ENCODE results near the gene GPR137B.

Gene GPR137B

GRCh38 chr1:236235116-236235515, 92.8 kb downstream of the GPR137B start:
- Histone ChIP-seq H3K79me2 (ENCODE audit: control insufficient read depth, insufficient read depth, low read length, unreplicated experiment) (no peaks in the 10 kb centered on the region), H3K27me3 (ENCODE audit: insufficient read depth, low read length) (no peaks in the 10 kb centered on the region), H3K4me1 (ENCODE audit: control insufficient read depth, insufficient read depth, low read length, unreplicated experiment) (no peaks in the 10 kb centered on the region), H3K27ac (ENCODE audit: low read depth, low read length) (no peak overlapping the region), H2AFZ (ENCODE audit: low read length, unreplicated experiment) (no peak overlapping the region), H3K4me3 (ENCODE audit: low read depth, low read length) (no peak overlapping the region), H3K36me3 (ENCODE audit: insufficient read depth, low read length) (no peaks in the 10 kb centered on the region)

DNA sequence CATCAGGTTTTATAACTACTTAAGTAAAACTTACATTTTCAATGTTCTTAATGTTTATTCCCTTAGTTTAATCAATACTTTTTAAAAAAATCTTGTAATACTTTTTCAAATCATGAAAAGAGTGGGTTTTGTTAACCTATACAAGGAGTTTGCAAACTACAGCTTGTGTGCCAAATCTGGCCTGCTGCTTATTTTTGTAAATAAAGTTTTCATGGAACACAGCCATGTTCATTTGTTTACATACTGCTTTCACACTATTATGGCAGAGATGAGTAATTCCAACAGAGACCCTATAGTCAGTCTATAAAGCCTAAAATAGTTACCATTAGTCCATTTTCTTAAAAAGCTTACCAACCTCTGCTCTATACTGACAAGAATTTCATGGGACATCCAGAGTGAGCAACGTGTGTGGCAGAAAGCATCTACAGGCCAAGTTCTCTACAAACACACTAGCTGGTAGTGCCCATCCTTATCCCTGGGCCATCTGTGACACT, 96.8 kb downstream of the GPR137B start:
- no peaks in the 10 kb centered on the region for H3K36me3 ChIP-seq (ENCODE audit: insufficient read depth, low read length)
- no peak overlapping the region for H3K27ac ChIP-seq (ENCODE audit: low read depth, low read length)
- H2AFZ ChIP-seq (ENCODE audit: low read length, unreplicated experiment) = no peak overlapping the region
- H3K4me1 ChIP-seq (ENCODE audit: control insufficient read depth, insufficient read depth, low read length, unreplicated experiment) = no peaks in the 10 kb centered on the region
- no peaks in the 10 kb centered on the region for H3K79me2 ChIP-seq (ENCODE audit: control insufficient read depth, insufficient read depth, low read length, unreplicated experiment)
- H3K27me3 ChIP-seq (ENCODE audit: insufficient read depth, low read length) = no peaks in the 10 kb centered on the region
- no peak overlapping the region for H3K4me3 ChIP-seq (ENCODE audit: low read depth, low read length)

DNA sequence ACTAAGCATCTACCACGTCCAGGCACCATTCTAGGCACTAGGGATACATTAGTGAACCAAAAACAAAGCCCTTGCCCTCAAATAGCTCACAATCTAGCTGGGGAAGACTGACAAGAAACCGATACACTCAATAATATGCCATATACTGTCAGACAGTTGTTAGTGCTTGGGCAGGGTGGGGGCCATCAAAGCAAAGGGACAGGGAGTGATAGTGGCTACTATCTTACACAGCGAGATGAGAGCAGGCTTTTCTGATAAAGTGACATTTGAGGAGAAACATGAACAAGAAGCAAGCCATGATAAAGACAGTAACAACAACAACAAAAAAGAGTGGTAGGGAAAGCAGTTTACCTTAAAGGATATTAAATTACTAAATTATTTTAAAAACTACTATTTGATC, 98.3 kb downstream of the GPR137B start:
- Histone ChIP-seq H3K4me3 (ENCODE audit: low read depth, low read length) (no peak overlapping the region), H3K36me3 (ENCODE audit: insufficient read depth, low read length) (no peaks in the 10 kb centered on the region), H2AFZ (ENCODE audit: low read length, unreplicated experiment) (no peak overlapping the region), H3K79me2 (ENCODE audit: control insufficient read depth, insufficient read depth, low read length, unreplicated experiment) (no peaks in the 10 kb centered on the region), H3K27ac (ENCODE audit: low read depth, low read length) (no peak overlapping the region), H3K27me3 (ENCODE audit: insufficient read depth, low read length) (no peaks in the 10 kb centered on the region), H3K4me1 (ENCODE audit: control insufficient read depth, insufficient read depth, low read length, unreplicated experiment) (no peaks in the 10 kb centered on the region)

DNA sequence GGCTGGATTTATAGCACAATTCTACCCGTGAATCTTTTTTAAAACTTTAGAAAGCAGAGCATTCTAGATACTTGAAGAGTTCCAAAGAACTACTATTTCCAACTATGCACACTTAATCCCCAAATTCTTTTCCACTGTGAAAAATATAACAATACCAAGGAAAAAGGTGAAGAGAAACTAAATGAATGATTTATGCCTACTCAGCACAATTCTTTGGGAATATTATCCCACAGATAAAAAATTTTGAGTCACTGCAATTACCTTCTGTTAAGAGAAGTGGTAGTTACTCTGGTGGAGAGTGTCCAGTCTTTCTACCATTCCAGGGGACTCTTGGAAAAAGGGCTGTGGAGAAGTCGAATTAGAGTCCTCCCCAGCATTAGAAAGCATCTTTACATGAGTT, 100.2 kb downstream of the GPR137B start:
- H3K36me3 ChIP-seq (ENCODE audit: insufficient read depth, low read length) = no peaks in the 10 kb centered on the region
- no peak overlapping the region for H3K27ac ChIP-seq (ENCODE audit: low read depth, low read length)
- no peaks in the 10 kb centered on the region for H3K27me3 ChIP-seq (ENCODE audit: insufficient read depth, low read length)
- H2AFZ ChIP-seq (ENCODE audit: low read length, unreplicated experiment) = no peak overlapping the region
- no peak overlapping the region for H3K4me3 ChIP-seq (ENCODE audit: low read depth, low read length)
- H3K79me2 ChIP-seq (ENCODE audit: control insufficient read depth, insufficient read depth, low read length, unreplicated experiment) = no peaks in the 10 kb centered on the region
- no peaks in the 10 kb centered on the region for H3K4me1 ChIP-seq (ENCODE audit: control insufficient read depth, insufficient read depth, low read length, unreplicated experiment)

- no peaks in the 10 kb centered on the region for H3K27me3 ChIP-seq (ENCODE audit: insufficient read depth, low read length)
- H3K27ac ChIP-seq (ENCODE audit: low read depth, low read length) = no peak overlapping the region
- H3K79me2 ChIP-seq (ENCODE audit: control insufficient read depth, insufficient read depth, low read length, unreplicated experiment) = no peaks in the 10 kb centered on the region
- H3K36me3 ChIP-seq (ENCODE audit: insufficient read depth, low read length) = no peaks in the 10 kb centered on the region
- H3K4me3 ChIP-seq (ENCODE audit: low read depth, low read length) = no peak overlapping the region
- no peaks in the 10 kb centered on the region for H3K4me1 ChIP-seq (ENCODE audit: control insufficient read depth, insufficient read depth, low read length, unreplicated experiment)
- no peak overlapping the region for H2AFZ ChIP-seq (ENCODE audit: low read length, unreplicated experiment)
Observed at GRCh38 chr1:236247286-236247685, 104.9 kb downstream of the GPR137B start.

DNA sequence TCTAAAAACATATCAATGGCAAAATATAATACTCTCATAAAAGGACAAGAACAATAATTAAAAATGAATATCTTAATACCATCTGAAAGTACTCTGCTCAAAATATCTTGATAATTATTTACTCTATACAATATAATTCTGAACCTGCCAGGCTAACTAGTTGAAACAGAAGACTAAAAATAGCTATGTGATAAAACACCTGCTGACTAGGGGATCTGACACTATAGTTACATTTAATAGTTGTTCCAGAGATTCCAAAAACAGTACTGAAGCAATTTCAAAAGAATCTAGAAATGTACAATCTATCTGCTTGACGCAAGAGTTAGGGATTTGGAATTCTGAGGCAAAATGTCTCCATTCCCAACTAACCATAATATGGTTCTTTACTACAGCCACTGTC, 109.2 kb downstream of the GPR137B start:
- Histone ChIP-seq H3K27me3 (ENCODE audit: insufficient read depth, low read length) (no peaks in the 10 kb centered on the region), H3K79me2 (ENCODE audit: control insufficient read depth, insufficient read depth, low read length, unreplicated experiment) (no peaks in the 10 kb centered on the region), H3K36me3 (ENCODE audit: insufficient read depth, low read length) (no peaks in the 10 kb centered on the region), H3K27ac (ENCODE audit: low read depth, low read length) (no peak overlapping the region), H3K4me1 (ENCODE audit: control insufficient read depth, insufficient read depth, low read length, unreplicated experiment) (no peaks in the 10 kb centered on the region), H2AFZ (ENCODE audit: low read length, unreplicated experiment) (no peak overlapping the region), H3K4me3 (ENCODE audit: low read depth, low read length) (no peak overlapping the region)

GRCh38 chr1:236253119-236253518, 110.8 kb downstream of the GPR137B start:
- Histone ChIP-seq H3K4me1 (ENCODE audit: control insufficient read depth, insufficient read depth, low read length, unreplicated experiment) (no peaks in the 10 kb centered on the region), H3K4me3 (ENCODE audit: low read depth, low read length) (no peak overlapping the region), H3K27ac (ENCODE audit: low read depth, low read length) (no peak overlapping the region), H3K27me3 (ENCODE audit: insufficient read depth, low read length) (no peaks in the 10 kb centered on the region), H3K79me2 (ENCODE audit: control insufficient read depth, insufficient read depth, low read length, unreplicated experiment) (no peaks in the 10 kb centered on the region), H2AFZ (ENCODE audit: low read length, unreplicated experiment) (no peak overlapping the region), H3K36me3 (ENCODE audit: insufficient read depth, low read length) (no peaks in the 10 kb centered on the region)

GRCh38 chr1:236253918-236254637, 111.7 kb downstream of the GPR137B start:
- H3K79me2 ChIP-seq (ENCODE audit: control insufficient read depth, insufficient read depth, low read length, unreplicated experiment) = no peaks in the 10 kb centered on the region
- H3K27ac ChIP-seq (ENCODE audit: low read depth, low read length) = no peak overlapping the region
- no peaks in the 10 kb centered on the region for H3K36me3 ChIP-seq (ENCODE audit: insufficient read depth, low read length)
- H2AFZ ChIP-seq (ENCODE audit: low read length, unreplicated experiment) = no peak overlapping the region
- H3K4me1 ChIP-seq (ENCODE audit: control insufficient read depth, insufficient read depth, low read length, unreplicated experiment) = no peaks in the 10 kb centered on the region
- H3K4me3 ChIP-seq (ENCODE audit: low read depth, low read length) = no peak overlapping the region
- H3K27me3 ChIP-seq (ENCODE audit: insufficient read depth, low read length) = no peaks in the 10 kb centered on the region

DNA sequence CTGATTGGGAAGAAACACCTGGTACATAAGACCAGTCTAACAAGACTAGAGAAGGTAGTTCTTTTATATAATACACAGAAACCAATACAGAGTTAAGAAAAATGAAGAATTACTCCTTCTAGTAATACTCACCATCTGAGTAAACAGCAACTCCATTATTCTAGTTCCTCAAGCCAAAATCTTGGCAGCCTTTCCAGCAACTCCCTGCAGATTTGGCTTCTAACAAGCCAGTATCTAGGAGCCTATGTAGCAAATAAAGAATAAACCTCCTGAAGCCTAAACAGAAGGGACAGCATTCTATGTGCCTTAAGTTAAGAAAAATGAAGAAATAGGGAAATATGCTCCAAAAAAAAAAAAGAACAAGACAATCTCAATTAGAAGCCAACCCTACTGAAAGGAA, 114.9 kb downstream of the GPR137B start:
- Histone ChIP-seq H3K4me3 (ENCODE audit: low read depth, low read length) (no peak overlapping the region), H3K27me3 (ENCODE audit: insufficient read depth, low read length) (no peaks in the 10 kb centered on the region), H2AFZ (ENCODE audit: low read length, unreplicated experiment) (no peak overlapping the region), H3K4me1 (ENCODE audit: control insufficient read depth, insufficient read depth, low read length, unreplicated experiment) (no peaks in the 10 kb centered on the region), H3K79me2 (ENCODE audit: control insufficient read depth, insufficient read depth, low read length, unreplicated experiment) (no peaks in the 10 kb centered on the region), H3K36me3 (ENCODE audit: insufficient read depth, low read length) (no peaks in the 10 kb centered on the region), H3K27ac (ENCODE audit: low read depth, low read length) (no peak overlapping the region)

DNA sequence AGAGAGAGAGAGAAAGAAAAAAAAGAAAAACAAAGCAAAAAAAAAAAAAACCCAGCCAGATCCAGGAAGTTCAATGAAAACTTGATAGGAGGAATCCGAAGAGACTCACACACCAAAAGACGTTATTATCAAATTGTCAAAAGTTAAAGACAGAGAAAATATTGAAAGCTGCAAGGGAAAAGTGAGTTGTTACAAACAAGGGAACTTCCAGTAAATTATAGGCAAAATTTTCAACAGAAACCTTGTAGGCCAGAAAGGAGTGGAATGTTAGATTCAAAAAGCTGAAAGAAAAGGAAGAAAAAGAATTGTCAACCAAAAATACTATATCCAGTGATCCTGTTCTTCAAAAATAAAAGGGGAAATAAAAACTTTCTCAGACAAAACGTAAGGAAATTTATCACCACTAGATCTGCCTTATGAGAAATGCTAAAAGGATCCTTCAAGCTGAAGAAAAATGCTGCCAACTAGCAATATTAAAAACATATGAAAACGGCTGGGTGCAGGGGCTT, 115.8 kb downstream of the GPR137B start:
- H3K36me3 ChIP-seq (ENCODE audit: insufficient read depth, low read length) = no peaks in the 10 kb centered on the region
- no peaks in the 10 kb centered on the region for H3K4me1 ChIP-seq (ENCODE audit: control insufficient read depth, insufficient read depth, low read length, unreplicated experiment)
- no peaks in the 10 kb centered on the region for H3K27me3 ChIP-seq (ENCODE audit: insufficient read depth, low read length)
- no peak overlapping the region for H3K4me3 ChIP-seq (ENCODE audit: low read depth, low read length)
- no peaks in the 10 kb centered on the region for H3K79me2 ChIP-seq (ENCODE audit: control insufficient read depth, insufficient read depth, low read length, unreplicated experiment)
- no peak overlapping the region for H2AFZ ChIP-seq (ENCODE audit: low read length, unreplicated experiment)
- no peak overlapping the region for H3K27ac ChIP-seq (ENCODE audit: low read depth, low read length)
